HG02759 (cell line): ENCODE results near the gene LDB2.
"Not testable (repeated sequence)": the region's sequence is repeated elsewhere in the genome, so short reads cannot be mapped to it uniquely, and the experiment has no call there.

ENCODE experiments used
- ATAC-seq: cut with Tn5 transposase; IDR thresholded peaks from one replicate; pipeline ENCODE4 v1.9.1; 2021; ENCODE audit warnings: mild to moderate bottlenecking, moderate library complexity; ENCODE audit not compliant: unreplicated experiment

LDB2 gene

GRCh38 chr4:16579866-16580265, 318.6 kb downstream of the LDB2 start:
- ATAC-seq: no peak

GRCh38 chr4:16577177-16577576, 321.3 kb downstream of the LDB2 start:
- no peak for ATAC-seq

GRCh38 chr4:16574981-16575380, 323.5 kb downstream of the LDB2 start:
- ATAC-seq: no peak

GRCh38 chr4:16573739-16574138, 324.7 kb downstream of the LDB2 start:
- no peak for ATAC-seq

- no peak for ATAC-seq
Measured at GRCh38 chr4:16573206-16573605, 325.2 kb downstream of the LDB2 start.

GRCh38 chr4:16572631-16573030, 325.8 kb downstream of the LDB2 start:
- no peak for ATAC-seq

- ATAC-seq: no peak
Measured at GRCh38 chr4:16572161-16572560, 326.3 kb downstream of the LDB2 start.

GRCh38 chr4:16569790-16570189, 328.7 kb downstream of the LDB2 start:
- ATAC-seq: no peak

- ATAC-seq: not testable (repeated sequence)
Measured at GRCh38 chr4:16557316-16557715, 341.1 kb downstream of the LDB2 start.

- ATAC-seq: no peak
Measured at GRCh38 chr4:16555156-16555555, 343.3 kb downstream of the LDB2 start.

- ATAC-seq: no peak
Measured at GRCh38 chr4:16550531-16550930, 347.9 kb downstream of the LDB2 start.

GRCh38 chr4:16545656-16546055, 352.8 kb downstream of the LDB2 start:
- ATAC-seq: no peak

- no peak for ATAC-seq
Measured at GRCh38 chr4:16544869-16545268, 353.6 kb downstream of the LDB2 start.

GRCh38 chr4:16544251-16544721, 354.2 kb downstream of the LDB2 start:
- ATAC-seq: no peak

- ATAC-seq: no peak
Measured at GRCh38 chr4:16537926-16538325, 360.5 kb downstream of the LDB2 start.

GRCh38 chr4:16532240-16532970, 366.0 kb downstream of the LDB2 start:
- no peak for ATAC-seq

GRCh38 chr4:16530688-16531635, 367.5 kb downstream of the LDB2 start:
- ATAC-seq: no peak

- no peak for ATAC-seq
Measured at GRCh38 chr4:16524911-16525554, 373.4 kb downstream of the LDB2 start.

GRCh38 chr4:16524406-16524805, 374.0 kb downstream of the LDB2 start:
- no peak for ATAC-seq

GRCh38 chr4:16523526-16523925, 374.9 kb downstream of the LDB2 start:
- not testable (repeated sequence) for ATAC-seq

- no peak for ATAC-seq
Measured at GRCh38 chr4:16521156-16521915, 377.1 kb downstream of the LDB2 start.
